NCI-H1048 (cell line): ENCODE data around the gene CRIM1.

Source experiments
- DNase-seq: peaks from one replicate; lab custom pipeline; 2025; lab: John Stamatoyannopoulos, UW

Gene CRIM1

GRCh38 chr2:36396878-36397539 is 41.4 kb downstream of the CRIM1 start:
- no peak for DNase-seq

- DNase-seq, result no peak
Observed at GRCh38 chr2:36397728-36398413, 42.3 kb downstream of the CRIM1 start.

- no peak for DNase-seq
Observed at GRCh38 chr2:36399050-36399449, 43.5 kb downstream of the CRIM1 start.

- DNase-seq, result no peak
Observed at GRCh38 chr2:36403675-36404230, 48.2 kb downstream of the CRIM1 start.

- DNase-seq, result no peak
Observed at GRCh38 chr2:36404318-36404717, 48.7 kb downstream of the CRIM1 start.

GRCh38 chr2:36404754-36405153 is 49.2 kb downstream of the CRIM1 start:
- no peak for DNase-seq

- no peak for DNase-seq
Observed at GRCh38 chr2:36405183-36405582, 49.6 kb downstream of the CRIM1 start.

GRCh38 chr2:36406296-36406695 is 50.7 kb downstream of the CRIM1 start:
- no peak for DNase-seq

- no peak for DNase-seq
Observed at GRCh38 chr2:36407413-36407812, 51.8 kb downstream of the CRIM1 start.

- DNase-seq, result no peak
Observed at GRCh38 chr2:36408198-36408703, 52.7 kb downstream of the CRIM1 start.

- DNase-seq, result no peak
Observed at GRCh38 chr2:36409335-36409734, 53.8 kb downstream of the CRIM1 start.

GRCh38 chr2:36409935-36410334 is 54.4 kb downstream of the CRIM1 start:
- no peak for DNase-seq

GRCh38 chr2:36410681-36411080 is 55.1 kb downstream of the CRIM1 start:
- DNase-seq, result no peak

- DNase-seq, result no peak
Observed at GRCh38 chr2:36411962-36412444, 56.4 kb downstream of the CRIM1 start.

GRCh38 chr2:36413218-36413617 is 57.6 kb downstream of the CRIM1 start:
- DNase-seq, result no peak

GRCh38 chr2:36414307-36414706 is 58.7 kb downstream of the CRIM1 start:
- DNase-seq, result no peak

GRCh38 chr2:36415381-36416022 is 59.9 kb downstream of the CRIM1 start:
- DNase-seq, result no peak

- no peak for DNase-seq
Observed at GRCh38 chr2:36416370-36417165, 61.0 kb downstream of the CRIM1 start.

- DNase-seq, result no peak
Observed at GRCh38 chr2:36420569-36421181, 65.1 kb downstream of the CRIM1 start.

GRCh38 chr2:36421379-36421778 is 65.8 kb downstream of the CRIM1 start:
- DNase-seq, result no peak

GRCh38 chr2:36423172-36423571 is 67.6 kb downstream of the CRIM1 start:
- peak; percentile 42 for DNase-seq
